Lower leg skin (tissue), 4 donors: ENCODE data around the gene TRIAP1. TPM values are rescaled to one million over a fixed set of nuclear protein-coding genes. Genes with fewer than 3 reads are reported as not detected.

Source experiments
- DNase-seq, 2 donors: peaks; one replicate each; pipeline ENCODE4 v3.0.0-alpha.2; 2019; ENCODE audit warnings: low spot score in 2 of 2
- H3K4me3 ChIP-seq: fragments of 200-600 bp; sonication (generic); 2 replicates; pipeline ENCODE4 v1.5.1; 2017; ENCODE audit warnings: mild to moderate bottlenecking, low read depth; ENCODE audit not compliant: poor library complexity, severe bottlenecking
- CTCF ChIP-seq, 3 donors: fragments of 450-650 bp; IDR thresholded peaks; one replicate each; pipeline ENCODE4 v1.5.1; 2016; ENCODE audit warnings: antibody characterized with exemption in 3 of 3, mild to moderate bottlenecking in 3 of 3, moderate library complexity in 2 of 3
- POLR2A ChIP-seq, 2 donors: fragments of 450-650 bp; IDR thresholded peaks; one replicate each; pipeline ENCODE4 v1.6.1; 2016 to 2017; ENCODE audit warnings: antibody characterized with exemption in 2 of 2, mild to moderate bottlenecking in 1 of 2, moderate library complexity in 1 of 2
- WGBS, 2 donors: methylation state at CpG; one replicate each; pipeline ENCODE4 v1.1.5; 2018; 5-methylcytosine and 5-hydroxymethylcytosine counted together
- intact Hi-C: fragments of 100-400 bp; cut with DNase I; formaldehyde crosslinking; loops from one replicate; pipeline ENCODE4 v1.15.0; 2023; ENCODE audit warnings: low total_unique reads
- total RNA-seq, 4 donors: library from RNA; depleted of rRNA; stranded (reverse); fragments of >200 nt; gene quantifications; one replicate each; pipeline ENCODE4 v1.1.0, GENCODE V29; 2016

Gene TRIAP1
- total RNA-seq, 4 donors from 2014 or later: 9.6 to 20.2 (median 16.1) TPM

DNA sequence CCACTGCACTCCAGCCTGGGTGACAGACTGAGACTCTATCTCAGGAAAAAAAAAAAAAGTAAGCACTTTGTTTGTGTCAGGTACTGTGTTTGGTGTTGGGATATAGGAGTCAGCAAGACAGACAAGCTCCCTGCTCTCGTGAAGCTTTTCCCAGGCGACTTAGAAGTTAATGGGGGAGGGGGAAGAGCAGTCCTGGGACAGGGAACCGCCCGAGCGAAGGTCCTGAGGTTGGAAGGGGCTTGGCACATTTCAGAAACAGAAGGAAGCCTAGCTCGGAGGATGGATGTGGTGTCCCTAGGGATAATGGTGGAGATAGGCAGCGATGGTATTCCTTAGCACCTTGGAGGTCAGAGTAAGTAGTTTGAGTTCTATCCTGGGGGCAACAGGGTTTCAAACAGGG lies 16.8 kb downstream of the TRIAP1 start:
- WGBS, 2 donors: 70 to 71% methylated on average over 7 of the region's 7 CpGs
- intact Hi-C loops: loop anchor here (2.0 kb wide), 1 partner anchor 73 kb away; no protein-coding TSS in a partner anchor
- no peak for DNase-seq
- no peak overlapping the region for H3K4me3 ChIP-seq
- TF ChIP-seq POLR2A (IDR thresholded peaks at IDR 0.05) (no peak), CTCF (IDR thresholded peaks at IDR 0.05) (no peak)

DNA sequence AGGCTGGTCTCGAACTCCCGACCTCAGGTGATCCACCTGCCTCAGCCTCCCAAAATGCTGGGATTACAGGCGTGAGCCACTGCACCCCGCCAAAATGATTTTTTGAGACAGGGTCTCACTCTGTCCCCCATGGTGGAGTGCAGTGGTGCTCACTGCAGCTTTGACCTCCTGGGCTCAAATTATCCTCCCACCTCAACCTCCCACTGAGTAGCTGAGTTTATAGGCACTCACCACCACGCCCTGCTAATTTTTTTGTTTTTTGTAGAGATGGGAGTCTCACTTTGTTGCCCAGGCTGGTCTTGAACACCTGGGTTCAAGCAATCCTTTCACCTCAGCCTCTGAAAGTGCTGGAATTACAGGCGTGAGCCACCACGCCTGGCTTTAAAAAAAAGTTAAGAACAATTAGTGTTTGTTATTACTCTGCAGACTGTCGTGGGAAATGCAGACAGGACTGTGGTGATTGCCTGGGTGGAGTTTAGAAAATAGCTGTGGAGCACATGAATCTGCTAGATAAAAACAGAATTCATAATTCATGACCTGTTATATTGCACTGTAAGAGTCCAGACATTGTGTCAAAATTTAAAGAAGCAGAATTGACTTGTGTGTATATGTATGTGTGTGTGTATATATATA lies 17.5 kb downstream of the TRIAP1 start:
- no peak overlapping the region for H3K4me3 ChIP-seq
- no peak for TF ChIP-seq CTCF (IDR thresholded peaks at IDR 0.05)
- TF ChIP-seq POLR2A (IDR thresholded peaks at IDR 0.05): no peak
- intact Hi-C loops: loop anchor here (2.0 kb wide), 1 partner anchor 72 kb away; no protein-coding TSS in a partner anchor
- WGBS, 2 donors: 55 to 61% methylated on average over 8 of the region's 8 CpGs
- DNase-seq: no peak

- intact Hi-C loops: no loop called here
- 76 to 82% methylated on average over 3 of the region's 3 CpGs for WGBS, 2 donors
Measured at GRCh38 chr12:120425797-120426196, 20.4 kb downstream of the TRIAP1 start.

GRCh38 chr12:120422892-120423456 lies 23.2 kb downstream of the TRIAP1 start:
- no peak overlapping the region for H3K4me3 ChIP-seq
- intact Hi-C loops: no loop called here
- DNase-seq: no peak
- no peak for TF ChIP-seq CTCF (IDR thresholded peaks at IDR 0.05)
- TF ChIP-seq POLR2A (IDR thresholded peaks at IDR 0.05): no peak
- WGBS, 2 donors: 66 to 70% methylated on average over 7 of the region's 7 CpGs

More at GRCh38 chr12:120425797-120426196, 20.4 kb downstream of the TRIAP1 start:
- DNase-seq: no peak
- H3K4me3 ChIP-seq: no peak overlapping the region
- TF ChIP-seq CTCF (IDR thresholded peaks at IDR 0.05) (no peak), POLR2A (IDR thresholded peaks at IDR 0.05) (no peak)

GRCh38 chr12:120421701-120422100 lies 24.5 kb downstream of the TRIAP1 start:
- no peak overlapping the region for H3K4me3 ChIP-seq
- no peak for DNase-seq
- intact Hi-C loops: no loop called here
- 79 to 84% methylated on average over 4 of the region's 4 CpGs for WGBS, 2 donors
- no peak for TF ChIP-seq POLR2A (IDR thresholded peaks at IDR 0.05)
- no peak for TF ChIP-seq CTCF (IDR thresholded peaks at IDR 0.05)
